Hepatocyte (in vitro differentiated cells): ENCODE results near the gene CHD9. TPM values are rescaled to one million over a fixed set of nuclear protein-coding genes. Genes with fewer than 3 reads are reported as not detected.

Experiments used
- DNase-seq: peaks from one replicate; pipeline ENCODE4 v3.0.0-alpha.2; 2016; ENCODE audit warnings: low spot score
- H2AFZ ChIP-seq: fragments of 200-600 bp; sonication (generic); 2 replicates; pipeline ENCODE4 v1.6.0; 2016; ENCODE audit warnings: antibody characterized with exemption, mild to moderate bottlenecking
- H3K27ac ChIP-seq: fragments of 200-600 bp; sonication (generic); 2 replicates; pipeline ENCODE4 v1.5.1; 2016; ENCODE audit warnings: mild to moderate bottlenecking
- H3K27me3 ChIP-seq: fragments of 200-600 bp; sonication (generic); 2 replicates; pipeline ENCODE4 v1.6.1; 2016
- H3K36me3 ChIP-seq: fragments of 200-600 bp; sonication (generic); replicated peaks from 2 replicates; pipeline ENCODE4 v1.5.1; 2016; ENCODE audit warnings: low read depth; ENCODE audit not compliant: insufficient read depth
- H3K4me1 ChIP-seq: fragments of 200-600 bp; sonication (generic); 2 replicates; pipeline ENCODE4 v1.5.1; 2016; ENCODE audit warnings: mild to moderate bottlenecking, moderate library complexity; ENCODE audit not compliant: insufficient read depth
- H3K4me2 ChIP-seq: fragments of 200-600 bp; sonication (generic); 2 replicates; pipeline ENCODE4 v1.6.0; 2016
- H3K4me3 ChIP-seq: fragments of 200-600 bp; sonication (generic); 2 replicates; pipeline ENCODE4 v1.5.1; 2016; ENCODE audit warnings: mild to moderate bottlenecking
- H3K79me2 ChIP-seq: fragments of 200-600 bp; sonication (generic); 2 replicates; pipeline ENCODE4 v1.6.0; 2017; ENCODE audit warnings: mild to moderate bottlenecking
- H3K9me2 ChIP-seq: fragments of 200-600 bp; sonication (generic); replicated peaks from 2 replicates; pipeline ENCODE4 v1.6.0; 2017; ENCODE audit warnings: mild to moderate bottlenecking; ENCODE audit not compliant: insufficient read depth
- H3K9me3 ChIP-seq: fragments of 200-600 bp; sonication (generic); 2 replicates; pipeline ENCODE4 v1.5.1; 2016; ENCODE audit warnings: low read depth, mild to moderate bottlenecking
- H4K20me1 ChIP-seq: fragments of 200-600 bp; sonication (generic); 2 replicates; pipeline ENCODE4 v1.6.0; 2016; ENCODE audit warnings: mild to moderate bottlenecking; ENCODE audit not compliant: insufficient read depth, poor library complexity, severe bottlenecking
- CTCF ChIP-seq: fragments of 200-600 bp; sonication (generic); IDR thresholded peaks from 2 replicates; pipeline ENCODE4 v1.5.1; 2016; ENCODE audit warnings: antibody characterized with exemption, mild to moderate bottlenecking; ENCODE audit not compliant: poor library complexity
- EZH2 ChIP-seq: fragments of 200-600 bp; sonication (generic); IDR thresholded peaks from 2 replicates; pipeline ENCODE4 v1.6.1; 2016; ENCODE audit warnings: antibody characterized with exemption, mild to moderate bottlenecking, borderline replicate concordance
- EZH2phosphoT487 ChIP-seq: fragments of 200-600 bp; sonication (generic); IDR thresholded peaks from one replicate; pipeline ENCODE4 v1.6.1; 2018; ENCODE audit warnings: antibody characterized with exemption, mild to moderate bottlenecking, low read depth, moderate library complexity; ENCODE audit not compliant: unreplicated experiment, severe bottlenecking
- WGBS: methylation state at CpG from one replicate; pipeline ENCODE4 v1.1.6; 2016; ENCODE audit warnings: low lambda C conversion rate; ENCODE audit errors: missing lambda C conversion rate; 5-methylcytosine and 5-hydroxymethylcytosine counted together
- polyA plus RNA-seq: library from polyadenylated mRNA; unstranded; fragments of >200 nt; fragmentation: Nextera tagmentation; extraction: Ambion mirVana; gene quantifications from 2 replicates; pipeline ENCODE4 v1.2.1, GENCODE V29; 2016
- total RNA-seq: library from RNA; depleted of rRNA; stranded (reverse); fragments of >200 nt; gene quantifications from 2 replicates; pipeline ENCODE4 v1.2.3, GENCODE V29; 2014

CHD9 gene
- total and polyA plus RNA-seq, 2 experiments from 2014 or later = 54.9 to 68.2 TPM

DNA sequence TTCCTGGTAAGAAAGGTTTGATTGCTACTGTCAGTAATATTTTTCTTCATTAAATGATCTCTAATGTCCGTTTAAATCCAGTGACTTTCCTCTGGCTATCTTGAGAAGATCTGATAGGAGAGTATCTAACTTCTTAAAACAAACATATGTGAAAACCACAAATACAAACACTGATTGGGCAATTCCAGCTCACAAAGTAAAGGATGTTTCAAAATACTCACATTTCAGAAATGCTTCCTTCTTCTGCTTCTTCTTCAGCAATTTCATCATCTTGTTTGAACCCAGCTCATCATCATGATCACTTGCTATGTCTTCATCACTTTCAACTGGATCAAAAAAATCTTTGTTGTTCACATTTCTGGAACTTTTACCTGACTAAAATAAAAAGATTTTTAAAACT, 315.1 kb downstream of the CHD9 start:
- Histone ChIP-seq H3K9me3 (no peaks in the 10 kb centered on the region), H3K4me2 (no peak overlapping the region), H3K36me3 (no peaks in the 10 kb centered on the region), H3K9me2 (no peaks in the 10 kb centered on the region), H3K79me2 (no peaks in the 10 kb centered on the region), H3K27ac (no peak overlapping the region), H4K20me1 (no peaks in the 10 kb centered on the region), H3K4me3 (no peak overlapping the region), H2AFZ (no peak overlapping the region), H3K4me1 (no peaks in the 10 kb centered on the region), H3K27me3 (no peaks in the 10 kb centered on the region)
- TF ChIP-seq EZH2phosphoT487 = no peak
- no peak for TF ChIP-seq CTCF
- no peak for TF ChIP-seq EZH2
- no peak for DNase-seq
- WGBS = 67% methylated on average over 1 of the region's 1 CpG

DNA sequence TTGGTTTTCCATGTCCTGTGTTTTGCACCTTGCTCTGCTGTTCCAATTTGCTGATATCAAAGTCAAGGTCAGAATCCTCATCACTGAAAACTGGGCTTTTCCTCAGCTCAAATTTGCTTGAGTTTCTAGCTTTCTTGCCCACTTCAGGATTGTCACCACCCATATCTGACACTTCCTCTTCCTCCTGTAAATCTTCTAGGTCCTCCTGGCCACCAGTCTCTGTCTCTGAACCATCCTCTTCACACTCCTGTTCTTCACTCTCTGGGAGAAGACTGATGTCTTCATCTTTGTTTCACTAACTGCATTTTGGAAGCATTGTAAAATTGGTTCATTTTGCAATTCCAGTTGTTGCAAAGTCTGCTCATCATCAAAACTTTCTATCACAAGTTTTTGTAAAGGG, 316.0 kb downstream of the CHD9 start:
- Histone ChIP-seq H3K9me2 (no peaks in the 10 kb centered on the region), H3K4me3 (no peak overlapping the region), H3K27me3 (no peaks in the 10 kb centered on the region), H3K79me2 (no peaks in the 10 kb centered on the region), H3K4me1 (no peaks in the 10 kb centered on the region), H3K4me2 (no peak overlapping the region), H2AFZ (no peak overlapping the region), H3K9me3 (no peaks in the 10 kb centered on the region), H3K27ac (no peak overlapping the region), H4K20me1 (no peaks in the 10 kb centered on the region), H3K36me3 (no peaks in the 10 kb centered on the region)
- no peak for DNase-seq
- TF ChIP-seq EZH2 = no peak
- no peak for TF ChIP-seq EZH2phosphoT487
- no peak for TF ChIP-seq CTCF

- Histone ChIP-seq H3K9me2 (no peaks in the 10 kb centered on the region), H3K4me1 (no peaks in the 10 kb centered on the region), H3K27me3 (no peaks in the 10 kb centered on the region), H3K4me2 (no peak overlapping the region), H3K27ac (no peak overlapping the region), H3K4me3 (no peak overlapping the region), H2AFZ (no peak overlapping the region), H3K9me3 (no peaks in the 10 kb centered on the region), H4K20me1 (no peaks in the 10 kb centered on the region), H3K36me3 (no peaks in the 10 kb centered on the region), H3K79me2 (no peaks in the 10 kb centered on the region)
- no peak for DNase-seq
- 95% methylated on average over 53 of the region's 56 CpGs for WGBS
- TF ChIP-seq CTCF = no peak
- TF ChIP-seq EZH2phosphoT487 = no peak
- TF ChIP-seq EZH2 = no peak
Observed at GRCh38 chr16:53372992-53373871, 318.4 kb downstream of the CHD9 start.
